ENCODE measurements around the gene MEIKIN. TPM values are rescaled to one million over a fixed set of nuclear protein-coding genes. Genes with fewer than 3 reads are reported as not detected.

MEIKIN gene
- total and polyA plus RNA-seq, 2 of the 8 experiments (the other 6 are each of a cell fraction or from before 2014, with no cell fraction given) = not detected

DNA sequence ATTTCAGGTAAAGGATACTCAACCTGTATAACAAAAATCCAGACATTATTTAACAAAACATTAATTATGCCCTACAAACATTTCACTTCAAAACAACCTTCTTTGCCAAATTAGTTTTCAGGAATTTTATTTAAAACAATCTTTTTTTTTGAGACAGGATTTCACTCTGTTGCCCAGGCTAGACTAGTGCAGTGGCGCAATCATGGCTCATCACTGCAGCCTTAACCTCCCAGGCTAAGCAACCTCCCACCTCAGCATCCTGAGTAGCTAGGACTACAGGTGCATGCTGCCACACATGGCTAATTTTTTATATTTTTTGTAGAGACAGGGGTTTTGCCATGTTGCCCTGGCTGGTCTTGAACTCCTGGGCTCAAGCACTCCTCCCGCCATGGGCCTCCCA, 152.6 kb downstream of the MEIKIN start:
- ChIA-PET CTCF (ENCODE audit: partially characterized antibody) (no interaction called here), POLR2A (ENCODE audit: partially characterized antibody) (no interaction called here)
- no peak overlapping the region for H3K4me2 ChIP-seq (ENCODE audit: insufficient read depth in 1 of 2, low read depth in 2 of 2, low read length in 2 of 2)
- no peak overlapping the region for H2BK5ac ChIP-seq (ENCODE audit: low read depth, low read length)
- no peak overlapping the region for H2AFZ ChIP-seq (ENCODE audit: low read length)
- no peak overlapping the region for H2BK20ac ChIP-seq (ENCODE audit: low read length)
- H2BK120ac ChIP-seq (replicated peaks; ENCODE audit: low read depth, low read length) = no peak overlapping the region
- peaks cover 3 to 6% of the 10 kb centered on the region in 2 experiments for H4K20me1 ChIP-seq (replicated peaks in 1 of 2; ENCODE audit: control insufficient read depth in 1 of 2, insufficient read depth in 2 of 2, low read length in 2 of 2)
- H3K23ac ChIP-seq (ENCODE audit: insufficient read length) = no peak overlapping the region
- no peak overlapping the region for H3K9ac ChIP-seq (replicated peaks in 1 of 4; ENCODE audit: extremely low read depth in 1 of 4, low read depth in 3 of 4, low read length in 3 of 4)
- no peak overlapping the region for H4K5ac ChIP-seq (ENCODE audit: insufficient read length, low read depth, low read length)
- no peak overlapping the region for H3K56ac ChIP-seq (replicated peaks; ENCODE audit: insufficient read length, low read depth, low read length)
- DNase-seq (ENCODE audit: low read depth in 1 of 2, low spot score in 2 of 2) (no peak), FAIRE-seq (no peak)
- WGBS, 2 experiments (ENCODE audit: extremely low coverage in 1 of 2, insufficient coverage in 1 of 2, insufficient read length in 1 of 2, insufficient replicate concordance in 2 of 2, low coverage in 1 of 2, low lambda C conversion rate in 2 of 2, missing lambda C conversion rate in 1 of 2) = 93% methylated on average over 2 of the region's 2 CpGs; no CpG with 5 or more reads in 1 of the 2 experiments
- H2BK12ac ChIP-seq (ENCODE audit: low read depth, low read length) = no peak overlapping the region
- no peak overlapping the region for H4K8ac ChIP-seq (ENCODE audit: extremely low read depth, insufficient read depth, low read length)
- no peaks in the 10 kb centered on the region for H3K9me3 ChIP-seq (ENCODE audit: insufficient read depth in 2 of 2, low read depth in 1 of 2, low read length in 1 of 2)
- no peak overlapping the region for H3K4me3 ChIP-seq (ENCODE audit: extremely low read depth in 1 of 4, insufficient read depth in 2 of 4, low read depth in 3 of 4, low read length in 4 of 4)
- no peak overlapping the region for H3K18ac ChIP-seq (ENCODE audit: extremely low read depth, low read length)
- TF ChIP-seq RXRA (IDR thresholded peaks at IDR 0.05; ENCODE audit: insufficient read depth, low read depth, low read length) = no peak
- TF ChIP-seq CEBPB (IDR thresholded peaks at IDR 0.05; ENCODE audit: low read depth, low read length) = 0 out of 2 replicates have a peak, but pooled peaks have one; percentile 14
- TF ChIP-seq BCL11A (IDR thresholded peaks at IDR 0.05; ENCODE audit: low read depth in 2 of 2, low read length in 2 of 2) = no peak
- TF ChIP-seq, protein P1, sequence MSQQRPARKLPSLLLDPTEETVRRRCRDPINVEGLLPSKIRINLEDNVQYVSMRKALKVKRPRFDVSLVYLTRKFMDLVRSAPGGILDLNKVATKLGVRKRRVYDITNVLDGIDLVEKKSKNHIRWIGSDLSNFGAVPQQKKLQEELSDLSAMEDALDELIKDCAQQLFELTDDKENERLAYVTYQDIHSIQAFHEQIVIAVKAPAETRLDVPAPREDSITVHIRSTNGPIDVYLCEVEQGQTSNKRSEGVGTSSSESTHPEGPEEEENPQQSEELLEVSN (IDR thresholded peaks at IDR 0.05) = no peak
- TF ChIP-seq CHD1 (IDR thresholded peaks at IDR 0.05; ENCODE audit: low read depth, low read length) = no peak
- peaks cover 3% of the 10 kb centered on the region for H3K79me1 ChIP-seq (ENCODE audit: low read depth, low read length)
- H3K79me2 ChIP-seq (ENCODE audit: control insufficient read depth in 1 of 2, insufficient read depth in 2 of 2, low read length in 2 of 2) = peaks cover 9 to 77% of the 10 kb centered on the region in 2 experiments; a peak in 3 of 4 replicates
- H3K23me2 ChIP-seq (ENCODE audit: low read depth, low read length) = peaks cover 3% of the 10 kb centered on the region; the same call in 1 of the 2 replicates
- no peak overlapping the region for H2BK15ac ChIP-seq (ENCODE audit: low read length)
- no peaks in the 10 kb centered on the region for H3K36me3 ChIP-seq (ENCODE audit: control insufficient read depth in 2 of 4, insufficient read depth in 4 of 4, low read length in 3 of 4)
- no peak overlapping the region for H3K14ac ChIP-seq (ENCODE audit: insufficient read length)
- H4K91ac ChIP-seq (replicated peaks; ENCODE audit: insufficient read length, low read length) = no peak overlapping the region
- no peak overlapping the region for H3K27ac ChIP-seq (ENCODE audit: low read depth, low read length)
- no peaks in the 10 kb centered on the region for H3K27me3 ChIP-seq (replicated peaks in 1 of 4; ENCODE audit: control insufficient read depth in 3 of 4, extremely low read depth in 1 of 4, insufficient read depth in 3 of 4, low read length in 3 of 4)
- H2AK5ac ChIP-seq (ENCODE audit: low read depth, low read length) = no peak overlapping the region
- 0 out of 7 replicates have a peak, but pooled peaks cover 0 to 1% (median 0%) of the 10 kb centered on the region in 4 experiments for H3K4me1 ChIP-seq (replicated peaks in 1 of 4; ENCODE audit: control insufficient read depth in 3 of 4, insufficient read depth in 4 of 4, low read length in 3 of 4)
- no peak overlapping the region for H3K4ac ChIP-seq (replicated peaks; ENCODE audit: insufficient read length, low read depth, low read length)
